Left hindlimb (tissue), 1 donor: Measurements from ENCODE around the gene MED16.
"Not testable (repeated sequence)": the region's sequence is repeated elsewhere in the genome, so short reads cannot be mapped to it uniquely, and the experiment has no call there.

Experiments
- DNase-seq: peaks from one replicate; pipeline ENCODE4 v3.0.0-alpha.2; 2018

MED16 gene

GRCh38 chr19:850979-851335 lies 42.0 kb downstream of the MED16 start:
- DNase-seq = no peak

GRCh38 chr19:850221-850978 lies 42.6 kb downstream of the MED16 start:
- peak; percentile 88 for DNase-seq

DNA sequence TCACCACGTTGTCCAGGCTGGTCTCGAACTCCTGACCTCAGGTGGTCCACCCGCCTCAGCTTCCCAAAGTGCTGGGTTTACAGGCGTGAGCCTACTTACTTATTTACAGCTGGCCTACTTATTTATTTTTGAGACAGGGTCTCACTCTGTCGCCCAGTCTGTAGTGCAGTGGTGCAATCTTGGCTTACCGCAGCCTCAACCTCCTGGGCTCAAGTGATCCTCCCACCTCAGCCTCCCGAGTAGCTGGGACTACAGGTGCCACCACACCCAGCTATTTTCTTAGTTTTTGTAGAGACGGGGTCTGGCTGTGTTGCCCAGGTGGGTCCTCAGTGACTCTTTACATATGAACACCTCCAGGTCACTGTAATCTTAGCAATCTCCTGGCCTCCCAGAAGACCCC lies 43.8 kb downstream of the MED16 start:
- not testable (repeated sequence) for DNase-seq

DNA sequence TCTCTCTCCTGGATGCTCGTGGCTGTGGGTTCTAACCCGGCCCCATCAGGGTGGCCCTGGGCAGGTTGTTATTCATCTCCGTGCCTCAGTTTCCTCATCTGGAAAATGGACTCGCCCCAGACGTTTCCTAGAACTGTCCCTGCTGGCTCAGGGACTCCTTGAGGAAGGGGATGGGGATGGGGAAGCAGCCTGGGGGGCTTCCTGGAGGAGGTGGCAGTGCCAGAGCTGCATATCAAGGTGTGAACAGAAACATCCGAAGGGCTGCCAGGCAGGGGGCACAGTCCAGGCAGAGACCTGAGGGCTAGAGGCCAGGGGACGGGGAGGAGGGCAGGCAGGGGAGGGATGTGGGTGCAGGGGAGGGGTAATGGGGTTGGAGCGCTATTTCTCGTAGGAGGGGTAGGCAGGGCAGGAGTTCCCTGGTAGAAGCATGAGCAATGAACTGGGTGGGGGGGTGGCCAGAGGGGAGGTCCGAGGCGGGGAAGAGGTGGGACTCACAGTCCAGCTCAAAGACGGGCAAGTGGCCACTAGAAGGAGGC lies 44.5 kb downstream of the MED16 start:
- DNase-seq = peak; percentile 31

DNA sequence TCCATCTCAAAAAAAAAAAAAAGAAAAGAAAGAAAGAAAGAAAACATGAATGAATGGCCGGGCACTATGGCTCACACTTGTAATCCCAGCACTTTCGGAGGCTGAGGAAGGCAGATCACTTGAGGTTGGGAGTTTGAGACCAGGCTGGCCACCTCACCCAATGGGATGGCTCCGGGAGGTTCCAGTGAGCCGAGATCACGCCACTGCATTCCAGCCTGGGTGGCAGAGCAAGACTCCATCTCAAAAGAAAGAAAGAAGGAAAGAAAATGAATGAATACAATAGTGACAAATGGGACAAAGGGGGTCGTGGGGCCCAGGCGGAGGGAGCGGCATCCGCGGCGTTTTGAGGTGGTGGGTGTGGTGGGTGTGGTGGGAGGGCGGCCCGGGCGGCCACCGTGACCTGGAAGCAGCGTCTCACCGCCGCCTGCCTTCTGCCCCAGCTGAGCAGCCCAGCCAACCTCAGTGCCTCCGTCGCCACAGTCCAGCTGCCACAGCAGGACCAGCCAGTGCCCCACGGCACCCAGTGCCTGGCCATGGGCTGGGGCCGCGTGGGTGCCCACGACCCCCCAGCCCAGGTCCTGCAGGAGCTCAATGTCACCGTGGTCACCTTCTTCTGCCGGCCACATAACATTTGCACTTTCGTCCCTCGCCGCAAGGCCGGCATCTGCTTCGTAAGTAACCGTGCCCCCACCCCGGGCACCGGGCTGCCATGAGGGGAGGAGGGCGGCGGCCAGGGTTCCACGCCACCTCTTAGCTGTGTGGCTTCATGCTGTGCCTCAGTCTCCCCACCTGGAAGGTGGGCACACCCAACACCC lies 47.1 kb downstream of the MED16 start:
- no peak for DNase-seq

DNA sequence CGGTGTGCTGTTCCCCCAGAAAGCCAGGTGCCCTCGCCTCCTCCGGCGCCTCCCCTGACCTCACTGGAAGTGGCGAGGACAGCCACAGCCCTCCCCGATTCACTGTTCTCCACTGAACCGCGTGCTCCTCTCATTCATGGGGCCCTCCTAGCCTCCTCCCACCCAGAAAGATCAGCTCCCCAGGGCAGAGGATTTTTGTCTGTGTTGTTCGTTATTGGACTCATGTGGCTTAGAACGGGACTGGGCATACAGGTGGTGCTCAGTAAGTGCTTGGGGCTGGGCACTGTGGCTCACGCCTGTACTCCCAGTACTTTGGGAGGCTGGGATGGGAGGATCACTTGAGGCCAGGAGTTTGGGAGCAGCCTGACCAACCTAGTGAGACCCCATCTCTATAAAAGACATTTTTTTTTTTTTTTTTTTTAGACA lies 48.4 kb downstream of the MED16 start:
- no peak for DNase-seq

DNA sequence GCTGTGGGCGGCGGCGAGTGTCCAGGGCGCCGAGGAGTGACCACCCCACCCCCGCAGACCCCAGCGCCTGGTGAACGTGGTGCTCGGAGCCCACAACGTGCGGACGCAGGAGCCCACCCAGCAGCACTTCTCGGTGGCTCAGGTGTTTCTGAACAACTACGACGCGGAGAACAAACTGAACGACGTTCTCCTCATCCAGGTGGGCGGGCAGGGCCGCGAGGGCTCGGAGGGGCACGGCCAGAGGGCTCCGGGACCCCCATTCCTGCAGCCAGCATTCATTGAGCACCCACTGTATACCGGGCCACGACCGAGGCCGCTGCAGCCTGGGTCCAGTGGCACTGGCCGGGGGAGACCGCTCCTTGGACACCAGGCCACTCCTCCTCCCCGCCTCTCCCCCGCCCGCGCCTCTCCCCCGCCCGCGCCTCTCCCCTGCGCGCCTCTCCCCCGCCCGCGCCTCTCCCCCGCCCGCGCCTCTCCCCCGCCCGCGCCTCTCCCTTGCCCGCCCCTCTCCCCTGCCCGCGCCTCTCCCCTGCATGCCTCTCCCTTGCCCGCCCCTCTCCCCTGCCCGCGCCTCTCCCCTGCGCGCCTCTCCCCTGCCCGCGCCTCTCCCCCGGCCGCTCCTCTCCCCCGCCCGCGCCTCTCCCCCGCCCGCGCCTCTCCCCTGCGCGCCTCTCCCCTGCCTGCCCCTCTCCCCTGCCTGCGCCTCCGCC lies 49.0 kb downstream of the MED16 start:
- no peak for DNase-seq

DNA sequence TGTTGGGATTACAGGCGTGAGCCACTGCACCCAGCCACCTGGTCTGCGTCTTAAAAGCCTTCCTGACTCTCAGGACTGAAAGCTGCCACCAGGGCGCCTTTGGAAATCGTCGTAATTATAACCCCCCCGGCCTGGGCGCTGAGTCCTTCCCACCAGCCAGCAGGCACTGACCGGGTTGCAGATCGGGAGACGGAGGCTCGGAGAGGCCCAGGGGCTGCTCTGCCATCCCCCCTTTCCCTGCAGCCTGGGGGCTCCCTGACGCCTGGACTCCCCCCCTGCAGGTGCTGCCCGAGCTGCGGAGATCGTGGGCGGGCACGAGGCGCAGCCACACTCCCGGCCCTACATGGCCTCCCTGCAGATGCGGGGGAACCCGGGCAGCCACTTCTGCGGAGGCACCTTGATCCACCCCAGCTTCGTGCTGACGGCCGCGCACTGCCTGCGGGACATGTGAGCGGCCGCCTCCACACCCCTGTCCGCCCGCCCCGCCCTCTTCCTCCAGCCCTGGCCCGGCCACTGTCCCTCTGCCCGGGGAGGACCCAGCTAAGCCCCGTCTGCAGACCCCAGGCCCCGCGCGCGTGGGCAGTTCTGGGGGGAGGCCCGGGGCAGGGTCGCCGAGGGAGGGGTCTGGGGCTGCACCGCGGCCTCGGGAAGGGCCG lies 49.7 kb downstream of the MED16 start:
- no peak for DNase-seq

GRCh38 chr19:842802-843179 lies 50.2 kb downstream of the MED16 start:
- not testable (repeated sequence) for DNase-seq

GRCh38 chr19:840519-841206 lies 52.3 kb downstream of the MED16 start, which contains the start of gene PRTN3:
TSS of gene PRTN3 (plus strand) at chr19:840999. CDS start at chr19:841009, 10 bp downstream.
- no peak for DNase-seq

DNA sequence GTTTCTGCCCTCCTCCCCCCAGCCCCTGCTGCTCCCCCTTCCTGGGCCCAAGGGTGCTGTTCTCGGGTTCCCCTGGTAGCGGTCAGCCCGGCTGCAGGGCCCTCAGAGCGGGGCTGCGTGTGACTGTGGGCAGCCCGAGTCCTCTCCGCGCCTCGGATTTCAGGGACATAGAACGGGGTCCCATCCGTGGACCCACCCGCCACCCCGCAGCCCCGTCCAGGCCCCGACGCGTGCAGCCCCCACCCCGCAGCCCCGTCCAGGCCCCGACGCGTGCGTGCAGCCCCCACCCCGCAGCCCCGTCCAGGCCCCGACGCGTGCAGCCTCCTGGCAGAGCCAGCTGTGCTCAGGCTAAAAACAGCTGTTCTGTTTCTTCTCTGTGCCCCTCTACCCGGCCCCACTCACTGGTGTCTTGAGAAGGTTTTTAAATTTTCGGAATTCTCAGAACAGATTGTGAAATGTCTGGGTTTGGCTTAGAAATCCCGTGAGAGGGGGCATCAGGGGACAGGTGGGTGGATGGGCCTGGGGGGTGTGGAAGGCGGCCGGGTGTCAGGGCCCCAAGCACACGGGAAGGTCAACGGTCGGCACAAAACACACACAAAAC lies 57.7 kb downstream of the MED16 start:
- DNase-seq = no peak

DNA sequence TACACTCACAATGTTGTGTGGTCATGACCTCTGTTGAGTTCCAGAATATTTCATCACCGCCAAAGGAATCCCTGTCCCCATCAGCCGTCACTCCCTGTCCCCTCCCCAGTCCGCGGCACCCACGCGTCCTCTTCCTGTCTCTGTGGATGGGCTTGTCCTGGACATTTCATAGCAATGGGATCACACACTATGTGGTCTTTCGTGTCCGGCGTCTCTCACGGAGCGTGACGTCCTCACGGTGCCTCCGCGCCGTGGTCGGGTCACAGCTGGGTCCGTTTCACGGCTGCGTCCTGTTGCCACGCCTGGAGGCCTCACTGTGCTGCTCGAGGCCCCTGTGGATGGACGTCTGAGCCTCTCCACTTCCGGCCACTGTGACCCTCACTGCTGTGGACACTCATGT lies 58.8 kb downstream of the MED16 start:
- DNase-seq = no peak

- no peak for DNase-seq
Measured at GRCh38 chr19:831407-832369, 61.3 kb downstream of the MED16 start.

DNA sequence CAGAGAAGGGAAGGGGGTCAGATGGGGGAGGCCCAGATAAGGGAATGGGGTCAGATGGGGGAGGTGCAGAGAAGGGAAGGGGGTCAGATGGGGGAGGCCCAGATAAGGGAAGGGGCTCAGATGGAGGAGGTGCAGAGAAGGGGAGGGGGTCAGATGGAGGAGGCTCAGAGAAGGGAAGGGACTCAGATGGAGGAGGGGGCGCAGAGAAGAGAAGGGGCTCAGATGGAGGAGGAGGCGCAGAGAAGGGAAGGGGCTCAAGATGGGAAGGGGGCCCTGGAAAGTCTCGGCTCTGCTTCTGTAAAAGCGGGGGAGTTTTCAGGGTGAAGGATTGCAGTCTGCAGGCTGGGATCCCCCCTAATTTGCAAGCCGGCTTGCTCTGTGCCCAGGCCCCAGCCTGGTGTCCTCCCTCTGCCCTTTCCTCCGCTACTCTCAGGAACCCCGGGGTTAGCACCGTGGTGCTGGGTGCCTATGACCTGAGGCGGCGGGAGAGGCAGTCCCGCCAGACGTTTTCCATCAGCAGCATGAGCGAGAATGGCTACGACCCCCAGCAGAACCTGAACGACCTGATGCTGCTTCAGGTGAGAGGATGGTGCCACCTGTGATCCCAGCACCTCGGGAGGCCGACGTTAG lies 63.7 kb downstream of the MED16 start:
- no peak for DNase-seq

DNA sequence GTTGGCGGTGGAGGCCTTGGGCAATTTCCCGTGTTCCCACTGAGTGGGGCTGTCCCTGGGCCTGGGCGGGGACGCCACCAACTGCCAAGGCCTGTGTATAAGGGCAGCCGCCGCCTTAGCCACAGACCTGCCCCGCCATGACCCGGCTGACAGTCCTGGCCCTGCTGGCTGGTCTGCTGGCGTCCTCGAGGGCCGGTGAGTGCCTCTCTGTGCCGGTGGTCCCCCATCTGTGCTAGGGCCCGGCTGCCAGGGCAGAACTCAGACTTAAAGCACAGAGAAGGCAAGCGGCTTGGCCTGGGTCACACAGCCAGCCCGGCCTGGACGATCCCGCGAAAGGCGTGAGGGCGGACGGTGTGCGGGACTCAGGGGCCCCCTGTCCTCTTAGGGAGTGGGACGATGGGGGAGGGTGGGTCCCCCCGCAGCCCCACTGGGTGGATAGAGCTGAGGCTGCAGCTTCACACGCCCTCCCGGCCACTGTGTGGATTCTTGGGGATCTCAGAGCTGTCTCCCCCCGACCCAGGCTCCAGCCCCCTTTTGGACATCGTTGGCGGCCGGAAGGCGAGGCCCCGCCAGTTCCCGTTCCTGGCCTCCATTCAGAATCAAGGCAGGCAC lies 65.2 kb downstream of the MED16 start, which contains the start of gene AZU1:
Gene AZU1, plus strand, starts transcription at position 128 of the 612 bp plus-strand sequence. Its CDS starts 10 bp downstream, at position 138.
- DNase-seq = no peak

GRCh38 chr19:827314-827709 lies 65.7 kb downstream of the MED16 start:
- DNase-seq = no peak

GRCh38 chr19:825897-826644 lies 66.9 kb downstream of the MED16 start:
- no peak for DNase-seq

- no peak for DNase-seq
Measured at GRCh38 chr19:824885-825284, 68.1 kb downstream of the MED16 start.
